PFSK-1 (cell line): Measurements from ENCODE around the gene HHLA2.

Experiments used
- SIN3A ChIP-seq: IDR thresholded peaks from 2 replicates; pipeline ENCODE4 v1.6.1; 2012; ENCODE audit warnings: mild to moderate bottlenecking, low read length, moderate library complexity, borderline replicate concordance; ENCODE audit not compliant: insufficient read depth
- TAF1 ChIP-seq: IDR thresholded peaks from 2 replicates; pipeline ENCODE4 v1.6.1; 2012; ENCODE audit warnings: low read length, control low read depth, borderline replicate concordance; ENCODE audit not compliant: insufficient read depth

GRCh38 chr3:108319428-108320082 lies 23.2 kb downstream of the HHLA2 start:
- TF ChIP-seq TAF1 (no peak), SIN3A (no peak)
